NT2/D1 (cell line): ENCODE measurements around the gene KIF12.

Experiments used
- SUZ12 ChIP-seq: IDR thresholded peaks from 2 replicates; pipeline ENCODE4 v1.6.1; 2011; ENCODE audit not compliant: insufficient read length, insufficient read depth; ENCODE audit errors: extremely low read depth
- YY1 ChIP-seq: IDR thresholded peaks from 2 replicates; pipeline ENCODE4 v1.6.1; 2011; ENCODE audit not compliant: insufficient read length, insufficient read depth
- ZNF274 ChIP-seq: IDR thresholded peaks from 2 replicates; pipeline ENCODE4 v1.6.1; 2011; ENCODE audit warnings: mild to moderate bottlenecking, low read depth, low read length

DNA sequence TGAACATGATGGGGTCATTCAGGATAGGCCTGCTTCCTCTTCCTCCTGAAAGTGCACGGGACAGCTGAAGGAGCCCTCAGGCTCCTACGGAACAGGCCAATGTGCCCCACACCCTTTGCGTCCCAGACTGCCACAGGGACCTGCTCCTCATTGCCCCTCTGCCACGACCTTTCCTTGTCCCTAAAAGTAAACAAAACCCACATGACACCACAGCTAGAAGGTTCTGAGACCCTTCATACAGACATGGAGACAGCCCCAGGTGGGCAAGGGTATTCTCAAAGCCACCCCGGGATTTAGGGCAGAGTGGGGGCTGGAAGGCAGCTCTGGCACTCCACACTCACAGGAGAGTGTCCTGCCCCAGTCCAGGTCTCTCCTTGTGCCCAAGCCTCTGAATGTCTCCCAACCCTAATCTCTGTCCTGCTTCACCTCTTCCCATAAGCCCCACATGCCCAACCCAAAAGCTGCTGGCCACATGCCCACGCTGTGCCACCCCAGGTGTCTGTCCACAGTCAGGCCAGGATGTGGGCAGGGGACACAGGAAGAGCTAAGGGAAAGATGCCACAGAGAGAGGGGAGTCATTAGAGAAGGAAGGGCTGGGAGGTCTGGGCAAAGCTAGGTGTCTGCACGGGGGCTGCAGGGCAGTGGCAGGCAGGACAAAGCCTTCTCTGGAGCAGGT lies 21.8 kb downstream of the KIF12 start:
- no peak for TF ChIP-seq YY1
- no peak for TF ChIP-seq SUZ12
- TF ChIP-seq ZNF274 = no peak
